ENCODE results near the gene PDE6B.

DNA sequence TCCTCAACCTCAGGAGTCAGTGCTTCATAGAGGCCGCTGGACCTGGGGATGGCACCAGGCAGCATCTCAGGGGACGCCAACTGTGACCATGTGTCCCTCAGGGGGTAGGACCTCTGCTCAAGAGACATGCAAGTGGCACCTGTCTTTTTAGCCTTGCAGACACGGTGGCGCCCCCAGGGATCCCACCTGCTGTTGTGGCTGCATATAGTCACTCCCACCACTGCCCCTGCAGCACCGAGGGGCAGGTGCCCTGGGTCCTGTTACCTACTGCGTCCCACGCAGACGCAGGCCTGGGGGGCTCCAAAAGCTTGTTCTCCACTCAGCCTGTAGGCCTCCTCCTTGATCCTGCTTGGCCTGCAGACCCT is 51.5 kb downstream of the PDE6B start:
- TF ChIP-seq EZH2 (IDR thresholded peaks at IDR 0.05; ENCODE audit: low read length) (no peak), CTCF (optimal IDR thresholded peaks at IDR 0.05 in 1 of 3, IDR thresholded peaks at IDR 0.05 in 1 of 3, conservative IDR thresholded peaks at IDR 0.05 in 1 of 3; ENCODE audit: extremely low read depth in 1 of 3, insufficient read depth in 2 of 3, low read length in 3 of 3) (no peak)

Measured in keratinocyte (primary cell).